ENCODE measurements around the gene KLF15. TPM values are rescaled to one million over a fixed set of nuclear protein-coding genes. Genes with fewer than 3 reads are reported as not detected.

Gene KLF15
- total and polyA plus RNA-seq, 9 of the 15 experiments (the other 6 are each of a cell fraction or from before 2014, with no cell fraction given) = 0.08 to 4.8 (median 1.2) TPM

DNA sequence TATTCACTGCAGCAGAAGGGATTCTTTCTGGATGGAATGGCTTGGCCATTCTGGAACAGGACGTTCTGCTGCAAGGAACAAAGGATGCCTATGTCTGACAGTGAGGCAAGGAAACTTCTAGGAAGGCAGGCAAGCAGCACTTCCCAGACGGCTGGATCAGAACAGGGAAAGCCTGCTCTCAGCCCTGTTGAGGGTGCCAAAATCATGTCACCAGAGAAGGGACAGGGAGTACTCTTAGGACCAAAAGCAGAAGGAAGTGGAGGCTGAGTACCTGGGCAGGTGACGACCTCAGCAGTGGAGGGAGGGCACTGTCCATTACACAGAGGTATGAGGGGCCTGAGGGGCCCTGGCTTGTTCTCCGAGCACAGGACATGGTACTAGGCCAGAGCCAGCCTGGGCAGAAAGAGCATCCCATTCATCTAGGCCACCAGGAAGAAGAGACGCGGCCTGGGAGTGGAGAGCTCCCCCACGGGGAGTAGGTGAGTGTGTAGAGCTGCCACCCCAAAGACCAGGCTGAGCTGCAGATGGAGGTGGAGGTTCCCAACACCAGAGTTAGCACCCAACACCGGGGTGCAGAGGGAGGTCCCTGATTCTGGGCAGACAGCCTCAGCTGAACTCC lies 9.6 kb downstream of the KLF15 start:
- in situ Hi-C loops (cut with MboI) = no loop called here
- ATAC-seq (no peak), DNase-seq (ENCODE audit: extremely low read depth in 1 of 4, low spot score in 3 of 4) (no peak), FAIRE-seq (no peak)
- Histone ChIP-seq H3K27ac (ENCODE audit: extremely low read depth, low read depth, low read length) (no peak overlapping the region), H3K4me2 (ENCODE audit: insufficient read depth, low read length) (no peak overlapping the region), H3K9me3 (replicated peaks; ENCODE audit: control insufficient read depth, insufficient read depth, low read depth, low read length) (no peaks in the 10 kb centered on the region), H3K9me1 (ENCODE audit: control insufficient read depth, insufficient read depth, low read length) (no peaks in the 10 kb centered on the region), H3K27me3 (ENCODE audit: control insufficient read depth in 2 of 2, insufficient read depth in 2 of 2, low read length in 2 of 2) (no peaks in the 10 kb centered on the region), H3K79me2 (ENCODE audit: control insufficient read depth, insufficient read depth, low read length) (no peaks in the 10 kb centered on the region), H3K4me3 (no peak overlapping the region), H2AFZ (ENCODE audit: low read depth, low read length) (no peak overlapping the region), H3K36me3 (ENCODE audit: control insufficient read depth, insufficient read depth, low read length) (no peaks in the 10 kb centered on the region), H3K9ac (ENCODE audit: insufficient read depth in 1 of 2, low read depth in 2 of 2, low read length in 2 of 2) (no peak overlapping the region; a peak in 1 of 4 replicates), H3K4me1 (replicated peaks in 1 of 2; ENCODE audit: control insufficient read depth in 2 of 2, insufficient read depth in 2 of 2, low read length in 2 of 2) (peaks cover 0 to 3% of the 10 kb centered on the region in 2 experiments; a peak in 2 of 5 replicates), H4K20me1 (replicated peaks; ENCODE audit: control insufficient read depth, insufficient read depth, low read length) (no peaks in the 10 kb centered on the region)
- TF ChIP-seq ZNF224 (CRISPR knock-in tag; IDR thresholded peaks at IDR 0.05) = no peak
- no peak for TF ChIP-seq NCOA1 (IDR thresholded peaks at IDR 0.05; ENCODE audit: low read depth)
- TF ChIP-seq TSHZ1 (CRISPR knock-in tag; IDR thresholded peaks at IDR 0.05) = no peak
- no peak for TF ChIP-seq DDX20 (tag; IDR thresholded peaks at IDR 0.05; ENCODE audit: low read depth)
- no peak for TF ChIP-seq FOS (IDR thresholded peaks at IDR 0.05; ENCODE audit: extremely low read depth, insufficient read length)
- no peak for TF ChIP-seq ZBTB7A (IDR thresholded peaks at IDR 0.05; ENCODE audit: borderline replicate concordance, control insufficient read depth, low read depth, low read length)
- TF ChIP-seq ZNF644 (tag; IDR thresholded peaks at IDR 0.05; ENCODE audit: low read depth) = no peak
- no peak for TF ChIP-seq ZNF76 (CRISPR knock-in tag; IDR thresholded peaks at IDR 0.05; ENCODE audit: borderline replicate concordance)
- TF ChIP-seq CBX8 (IDR thresholded peaks at IDR 0.05; ENCODE audit: borderline replicate concordance, extremely low read depth, low read depth, low read length, poor library complexity, severe bottlenecking) = no peak
- no peak for TF ChIP-seq MYNN (IDR thresholded peaks at IDR 0.05)
- no peak for TF ChIP-seq MYNN (CRISPR knock-in tag; IDR thresholded peaks at IDR 0.05)
- TF ChIP-seq ZKSCAN3 (CRISPR knock-in tag; IDR thresholded peaks at IDR 0.05) = no peak
- no peak for TF ChIP-seq CBX3 (IDR thresholded peaks at IDR 0.05; ENCODE audit: borderline replicate concordance in 1 of 2, low read length in 2 of 2)
- no peak for TF ChIP-seq PCBP1 (IDR thresholded peaks at IDR 0.05; ENCODE audit: low read depth, low read length, poor library complexity, severe bottlenecking)
- TF ChIP-seq ZBED1 (IDR thresholded peaks at IDR 0.05) = no peak
- no peak for TF ChIP-seq CBX5 (IDR thresholded peaks at IDR 0.05; ENCODE audit: borderline replicate concordance, low read depth)
- TF ChIP-seq RUNX1 (IDR thresholded peaks at IDR 0.05; ENCODE audit: low read depth) = no peak
- TF ChIP-seq ILK (tag; IDR thresholded peaks at IDR 0.05; ENCODE audit: borderline replicate concordance, low read depth) = no peak
- ChIA-PET CTCF (ENCODE audit: low intra/inter-chr PET ratio) (no interaction called here), POLR2A (no interaction called here)
- WGBS (ENCODE audit: insufficient coverage, low coverage, missing lambda C conversion rate) = 24% methylated on average over 6 of the region's 8 CpGs
- BruUV-seq (replicated peaks) = no TSS peak
- intact Hi-C loops (cut with micrococcal nuclease) = no loop called here
